ENCODE measurements around the gene ISG20.

The ISG20 gene

GRCh38 chr15:88653200-88654064, 14.6 kb downstream of the ISG20 start:
- Histone ChIP-seq H3K9ac (ENCODE audit: low read depth in 1 of 2, low read length in 2 of 2) (no peak overlapping the region), H3K4me1 (ENCODE audit: control insufficient read depth in 1 of 2, insufficient read depth in 2 of 2, low read length in 2 of 2) (peaks cover 9 to 12% of the 10 kb centered on the region in 2 donors), H3K36me3 (ENCODE audit: control insufficient read depth in 1 of 2, insufficient read depth in 2 of 2, low read length in 2 of 2) (peaks cover 0 to 10% of the 10 kb centered on the region in 2 donors), H3K27me3 (ENCODE audit: control insufficient read depth in 1 of 2, insufficient read depth in 2 of 2, low read length in 2 of 2) (no peaks in the 10 kb centered on the region), H3K9me3 (ENCODE audit: control insufficient read depth in 1 of 2, low read length in 2 of 2) (no peaks in the 10 kb centered on the region), H3K27ac (ENCODE audit: low read depth, low read length) (no peak overlapping the region), H3K4me3 (ENCODE audit: low read depth in 1 of 2, low read length in 2 of 2) (no peak overlapping the region)

DNA sequence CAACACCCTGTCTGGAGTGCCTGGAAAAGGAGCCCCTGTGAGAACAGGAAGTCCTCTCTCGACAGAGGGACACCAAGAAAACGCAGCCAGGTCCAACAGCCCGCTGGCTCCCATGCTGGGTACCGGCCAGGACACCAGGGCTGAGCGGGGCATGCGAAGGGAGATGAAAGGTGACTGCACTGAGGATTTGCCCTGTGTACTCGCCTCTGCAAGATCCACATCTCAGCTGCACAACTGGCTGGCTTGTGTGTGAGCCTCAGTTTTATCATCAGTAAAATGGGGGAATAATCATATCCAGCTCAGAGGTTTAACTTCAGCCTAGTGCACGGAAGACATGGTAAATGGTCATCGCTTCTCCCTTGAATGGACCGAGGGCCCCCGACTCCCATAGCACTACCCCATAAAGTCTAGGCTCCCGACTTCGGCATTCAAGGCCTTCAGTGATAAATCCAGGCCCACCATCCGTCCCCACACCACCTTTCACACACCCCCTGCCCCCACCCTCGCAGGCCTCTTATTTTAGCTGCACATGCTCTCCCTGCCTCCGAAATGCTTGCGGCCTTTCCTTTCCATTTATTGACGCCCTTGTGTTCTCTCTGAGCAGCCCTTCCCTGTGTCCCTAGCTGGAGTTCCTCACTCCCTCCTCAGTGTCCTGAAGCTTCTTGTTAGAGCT, 15.8 kb downstream of the ISG20 start:
- no peak overlapping the region for H3K9ac ChIP-seq (ENCODE audit: low read depth in 1 of 2, low read length in 2 of 2)
- H3K4me3 ChIP-seq (ENCODE audit: low read depth in 1 of 2, low read length in 2 of 2): no peak overlapping the region
- H3K4me1 ChIP-seq (ENCODE audit: control insufficient read depth in 1 of 2, insufficient read depth in 2 of 2, low read length in 2 of 2): peaks cover 0 to under 1% of the 10 kb centered on the region in 2 donors
- H3K27ac ChIP-seq (ENCODE audit: low read depth, low read length): no peak overlapping the region
- H3K36me3 ChIP-seq (ENCODE audit: control insufficient read depth in 1 of 2, insufficient read depth in 2 of 2, low read length in 2 of 2): peaks cover 0 to 10% of the 10 kb centered on the region in 2 donors
- H3K9me3 ChIP-seq (ENCODE audit: control insufficient read depth in 1 of 2, low read length in 2 of 2): no peaks in the 10 kb centered on the region
- H3K27me3 ChIP-seq (ENCODE audit: control insufficient read depth in 1 of 2, insufficient read depth in 2 of 2, low read length in 2 of 2): no peaks in the 10 kb centered on the region

- no peak overlapping the region for H3K4me3 ChIP-seq (ENCODE audit: low read depth in 1 of 2, low read length in 2 of 2)
- H3K27me3 ChIP-seq (ENCODE audit: control insufficient read depth in 1 of 2, insufficient read depth in 2 of 2, low read length in 2 of 2): no peaks in the 10 kb centered on the region
- H3K4me1 ChIP-seq (ENCODE audit: control insufficient read depth in 1 of 2, insufficient read depth in 2 of 2, low read length in 2 of 2): no peaks in the 10 kb centered on the region
- no peak overlapping the region for H3K9ac ChIP-seq (ENCODE audit: low read depth in 1 of 2, low read length in 2 of 2)
- no peak overlapping the region for H3K27ac ChIP-seq (ENCODE audit: low read depth, low read length)
- no peaks in the 10 kb centered on the region for H3K9me3 ChIP-seq (ENCODE audit: control insufficient read depth in 1 of 2, low read length in 2 of 2)
- peaks cover 0 to 10% of the 10 kb centered on the region in 2 donors for H3K36me3 ChIP-seq (ENCODE audit: control insufficient read depth in 1 of 2, insufficient read depth in 2 of 2, low read length in 2 of 2)
Observed at GRCh38 chr15:88655103-88655553, 16.3 kb downstream of the ISG20 start.

GRCh38 chr15:88655800-88656488, 17.1 kb downstream of the ISG20 start:
- H3K4me3 ChIP-seq (ENCODE audit: low read depth in 1 of 2, low read length in 2 of 2): no peak overlapping the region
- peaks cover 0 to 10% of the 10 kb centered on the region in 2 donors for H3K36me3 ChIP-seq (ENCODE audit: control insufficient read depth in 1 of 2, insufficient read depth in 2 of 2, low read length in 2 of 2)
- no peaks in the 10 kb centered on the region for H3K27me3 ChIP-seq (ENCODE audit: control insufficient read depth in 1 of 2, insufficient read depth in 2 of 2, low read length in 2 of 2)
- H3K9ac ChIP-seq (ENCODE audit: low read depth in 1 of 2, low read length in 2 of 2): no peak overlapping the region
- no peaks in the 10 kb centered on the region for H3K4me1 ChIP-seq (ENCODE audit: control insufficient read depth in 1 of 2, insufficient read depth in 2 of 2, low read length in 2 of 2)
- no peak overlapping the region for H3K27ac ChIP-seq (ENCODE audit: low read depth, low read length)
- H3K9me3 ChIP-seq (ENCODE audit: control insufficient read depth in 1 of 2, low read length in 2 of 2): no peaks in the 10 kb centered on the region

- Histone ChIP-seq H3K9ac (ENCODE audit: low read depth in 1 of 2, low read length in 2 of 2) (no peak overlapping the region), H3K9me3 (ENCODE audit: control insufficient read depth in 1 of 2, low read length in 2 of 2) (no peaks in the 10 kb centered on the region), H3K36me3 (ENCODE audit: control insufficient read depth in 1 of 2, insufficient read depth in 2 of 2, low read length in 2 of 2) (peaks cover 0 to 6% of the 10 kb centered on the region in 2 donors), H3K27me3 (ENCODE audit: control insufficient read depth in 1 of 2, insufficient read depth in 2 of 2, low read length in 2 of 2) (no peaks in the 10 kb centered on the region), H3K4me1 (ENCODE audit: control insufficient read depth in 1 of 2, insufficient read depth in 2 of 2, low read length in 2 of 2) (no peaks in the 10 kb centered on the region), H3K27ac (ENCODE audit: low read depth, low read length) (no peak overlapping the region), H3K4me3 (ENCODE audit: low read depth in 1 of 2, low read length in 2 of 2) (no peak overlapping the region)
Observed at GRCh38 chr15:88656760-88657221, 18.0 kb downstream of the ISG20 start.

DNA sequence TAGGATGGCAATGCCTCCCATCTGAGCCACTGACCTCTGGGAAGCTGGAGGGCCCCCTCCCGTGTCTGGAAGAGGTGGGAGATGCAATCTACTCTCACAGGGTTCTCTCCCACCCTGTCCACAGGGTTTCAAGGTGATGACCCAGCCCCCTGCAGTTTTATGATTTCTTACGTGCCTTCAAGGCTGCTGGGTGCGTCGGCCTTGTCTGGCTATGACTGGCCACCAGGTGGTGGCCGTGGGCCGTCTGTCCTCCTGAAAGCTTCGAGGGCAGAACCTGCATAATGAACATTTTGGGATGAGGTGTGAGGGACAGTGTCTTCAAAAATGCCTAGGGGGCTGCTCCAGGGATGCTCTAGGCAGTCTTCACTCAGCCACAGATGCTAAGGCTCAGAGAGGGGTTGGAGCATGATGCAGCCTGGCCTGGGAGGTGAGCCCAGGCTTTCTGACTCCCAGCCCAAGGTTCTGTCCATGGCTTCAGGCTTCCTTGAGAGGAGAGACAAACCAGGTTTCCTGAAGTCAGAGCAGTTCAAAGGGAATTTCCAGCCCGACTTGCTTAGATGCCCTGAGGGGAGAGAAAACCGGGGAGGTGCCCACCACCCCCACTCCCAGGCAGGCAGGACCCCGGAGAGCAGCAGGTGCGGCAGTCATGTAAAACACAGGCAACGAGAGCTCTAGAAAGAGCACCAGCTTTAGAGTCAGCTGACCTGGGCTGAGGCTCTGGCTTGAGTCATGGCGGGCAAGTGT, 18.7 kb downstream of the ISG20 start:
- no peaks in the 10 kb centered on the region for H3K4me1 ChIP-seq (ENCODE audit: control insufficient read depth in 1 of 2, insufficient read depth in 2 of 2, low read length in 2 of 2)
- H3K9ac ChIP-seq (ENCODE audit: low read depth in 1 of 2, low read length in 2 of 2): no peak overlapping the region

GRCh38 chr15:88658070-88658965, 19.5 kb downstream of the ISG20 start:
- Histone ChIP-seq H3K9ac (ENCODE audit: low read depth in 1 of 2, low read length in 2 of 2) (no peak overlapping the region), H3K27ac (ENCODE audit: low read depth, low read length) (no peak overlapping the region)

More for the DNA sequence above, 18.7 kb downstream of the ISG20 start:
- H3K36me3 ChIP-seq (ENCODE audit: control insufficient read depth in 1 of 2, insufficient read depth in 2 of 2, low read length in 2 of 2): peaks cover 0 to 3% of the 10 kb centered on the region in 2 donors
- H3K27me3 ChIP-seq (ENCODE audit: control insufficient read depth in 1 of 2, insufficient read depth in 2 of 2, low read length in 2 of 2): no peaks in the 10 kb centered on the region
- H3K27ac ChIP-seq (ENCODE audit: low read depth, low read length): no peak overlapping the region
- no peak overlapping the region for H3K4me3 ChIP-seq (ENCODE audit: low read depth in 1 of 2, low read length in 2 of 2)
- no peaks in the 10 kb centered on the region for H3K9me3 ChIP-seq (ENCODE audit: control insufficient read depth in 1 of 2, low read length in 2 of 2)

GRCh38 chr15:88658972-88659931, 20.4 kb downstream of the ISG20 start:
- Histone ChIP-seq H3K4me3 (ENCODE audit: low read depth in 1 of 2, low read length in 2 of 2) (no peak overlapping the region), H3K9ac (ENCODE audit: low read depth in 1 of 2, low read length in 2 of 2) (no peak overlapping the region), H3K27ac (ENCODE audit: low read depth, low read length) (no peak overlapping the region), H3K27me3 (ENCODE audit: control insufficient read depth in 1 of 2, insufficient read depth in 2 of 2, low read length in 2 of 2) (no peaks in the 10 kb centered on the region), H3K9me3 (ENCODE audit: control insufficient read depth in 1 of 2, low read length in 2 of 2) (no peaks in the 10 kb centered on the region), H3K4me1 (ENCODE audit: control insufficient read depth in 1 of 2, insufficient read depth in 2 of 2, low read length in 2 of 2) (no peaks in the 10 kb centered on the region), H3K36me3 (ENCODE audit: control insufficient read depth in 1 of 2, insufficient read depth in 2 of 2, low read length in 2 of 2) (no peaks in the 10 kb centered on the region)

More at GRCh38 chr15:88658070-88658965, 19.5 kb downstream of the ISG20 start:
- Histone ChIP-seq H3K36me3 (ENCODE audit: control insufficient read depth in 1 of 2, insufficient read depth in 2 of 2, low read length in 2 of 2) (no peaks in the 10 kb centered on the region), H3K4me1 (ENCODE audit: control insufficient read depth in 1 of 2, insufficient read depth in 2 of 2, low read length in 2 of 2) (no peaks in the 10 kb centered on the region), H3K9me3 (ENCODE audit: control insufficient read depth in 1 of 2, low read length in 2 of 2) (no peaks in the 10 kb centered on the region), H3K4me3 (ENCODE audit: low read depth in 1 of 2, low read length in 2 of 2) (no peak overlapping the region), H3K27me3 (ENCODE audit: control insufficient read depth in 1 of 2, insufficient read depth in 2 of 2, low read length in 2 of 2) (no peaks in the 10 kb centered on the region)
